Testis (tissue), 3 donors: ENCODE measurements around the gene TMOD3. TPM values are rescaled to one million over a fixed set of nuclear protein-coding genes. Genes with fewer than 3 reads are reported as not detected.

Source experiments
- DNase-seq: peaks from one replicate; pipeline ENCODE4 v3.0.0-alpha.2; 2019
- H3K27ac ChIP-seq, 2 donors: fragments of 200-600 bp; sonication (generic); one replicate each; pipeline ENCODE4 v1.5.1; 2019
- H3K27me3 ChIP-seq: fragments of 200-600 bp; sonication (generic); one replicate; pipeline ENCODE4 v1.5.1; 2019
- H3K36me3 ChIP-seq: fragments of 200-600 bp; sonication (generic); one replicate; pipeline ENCODE4 v1.5.1; 2017; ENCODE audit warnings: low read depth; ENCODE audit errors: missing control alignments
- H3K4me1 ChIP-seq: fragments of 200-600 bp; sonication (generic); one replicate; pipeline ENCODE4 v1.5.1; 2019
- H3K4me3 ChIP-seq, 2 donors: fragments of 200-600 bp; sonication (generic); one replicate each; pipeline ENCODE4 v1.5.1; 2017 to 2019
- H3K9me3 ChIP-seq: fragments of 200-600 bp; sonication (generic); one replicate; pipeline ENCODE4 v1.5.1; 2017
- CTCF ChIP-seq, 3 experiments: fragments of 450-650 bp in 2 of 3; fragments of 200-600 bp in 1 of 3; sonication (generic) in 1 of 3; IDR thresholded peaks; one replicate each; pipeline ENCODE4 v1.5.1; 2016 to 2019; ENCODE audit warnings: antibody characterized with exemption in 3 of 3, mild to moderate bottlenecking in 2 of 3, moderate library complexity in 1 of 3
- POLR2A ChIP-seq: fragments of 450-650 bp; IDR thresholded peaks from one replicate; pipeline ENCODE4 v1.6.1; 2017; ENCODE audit warnings: antibody characterized with exemption, mild to moderate bottlenecking, moderate library complexity
- WGBS, 2 donors: methylation state at CpG; one replicate each; pipeline ENCODE4 v1.1.5; 2018; 5-methylcytosine and 5-hydroxymethylcytosine counted together
- intact Hi-C: fragments of 100-400 bp; cut with DNase I; formaldehyde crosslinking; loops from one replicate; pipeline ENCODE4 v1.15.1; 2023; ENCODE audit warnings: low total_unique reads
- polyA plus RNA-seq: library from polyadenylated mRNA; stranded (reverse); fragments of 350-450 nt; fragmentation: Illumina TruSeq; extraction: RNeasy Lipid Tissue Mini Kit (QIAGEN cat#74804); gene quantifications from one replicate; pipeline ENCODE4 v1.2.3, GENCODE V29; 2014; ENCODE audit warnings: low read depth, low replicate concordance; ENCODE audit not compliant: insufficient read depth
- total RNA-seq, 2 donors: library from RNA; depleted of rRNA; stranded (reverse); fragments of >200 nt; gene quantifications; one replicate each; pipeline ENCODE4 v1.2.3, GENCODE V29; 2016

TMOD3 gene
- total and polyA plus RNA-seq, 3 donors from 2014 or later, result 15.6 to 21.2 (median 16.6) TPM

GRCh38 chr15:51931016-51931415 lies 101.6 kb downstream of the TMOD3 start:
- H3K27me3 ChIP-seq, result no peaks in the 10 kb centered on the region
- H3K9me3 ChIP-seq, result no peaks in the 10 kb centered on the region
- WGBS, 2 donors, result 97% methylated on average over 3 of the region's 3 CpGs
- intact Hi-C loops, result no loop called here
- no peak for TF ChIP-seq POLR2A
- TF ChIP-seq CTCF (IDR thresholded peaks at IDR 0.05), result no peak
- no peaks in the 10 kb centered on the region for H3K4me1 ChIP-seq
- H3K4me3 ChIP-seq, result no peak overlapping the region
- no peaks in the 10 kb centered on the region for H3K36me3 ChIP-seq
- DNase-seq, result no peak
- no peak overlapping the region for H3K27ac ChIP-seq

- intact Hi-C loops, result no loop called here
- H3K27me3 ChIP-seq, result no peaks in the 10 kb centered on the region
- H3K9me3 ChIP-seq, result no peaks in the 10 kb centered on the region
- no peak overlapping the region for H3K4me3 ChIP-seq
- no peaks in the 10 kb centered on the region for H3K36me3 ChIP-seq
- H3K27ac ChIP-seq, result no peak overlapping the region
- no peak for TF ChIP-seq CTCF (IDR thresholded peaks at IDR 0.05)
- no peak for TF ChIP-seq POLR2A
- 91 to 92% methylated on average over 4 of the region's 4 CpGs for WGBS, 2 donors
- H3K4me1 ChIP-seq, result no peaks in the 10 kb centered on the region
- no peak for DNase-seq
These were observed 102.2 kb downstream of the TMOD3 start for GRCh38 chr15:51931638-51932037.

GRCh38 chr15:51932161-51932560 lies 102.7 kb downstream of the TMOD3 start:
- H3K36me3 ChIP-seq, result no peaks in the 10 kb centered on the region
- WGBS, 2 donors, result 63 to 69% methylated on average over 1 of the region's 1 CpG
- no peak for TF ChIP-seq CTCF (IDR thresholded peaks at IDR 0.05)
- no peak for TF ChIP-seq POLR2A
- no peak overlapping the region for H3K27ac ChIP-seq
- no peaks in the 10 kb centered on the region for H3K4me1 ChIP-seq
- H3K4me3 ChIP-seq, result no peak overlapping the region
- DNase-seq, result no peak
- H3K9me3 ChIP-seq, result no peaks in the 10 kb centered on the region
- intact Hi-C loops, result no loop called here
- no peaks in the 10 kb centered on the region for H3K27me3 ChIP-seq

- no peak for DNase-seq
- Histone ChIP-seq H3K9me3 (no peaks in the 10 kb centered on the region), H3K4me3 (no peak overlapping the region), H3K4me1 (peaks cover 3% of the 10 kb centered on the region), H3K27ac (no peak overlapping the region), H3K27me3 (no peaks in the 10 kb centered on the region), H3K36me3 (no peaks in the 10 kb centered on the region)
- TF ChIP-seq CTCF (IDR thresholded peaks at IDR 0.05), result no peak
- TF ChIP-seq POLR2A, result no peak
- intact Hi-C loops, result no loop called here
- WGBS, 2 donors, result 80 to 85% methylated on average over 5 of the region's 5 CpGs
These were observed 106.1 kb downstream of the TMOD3 start for GRCh38 chr15:51935466-51936104.

GRCh38 chr15:51936105-51936478 lies 106.6 kb downstream of the TMOD3 start:
- DNase-seq, result no peak
- 86 to 97% methylated on average over 2 of the region's 2 CpGs for WGBS, 2 donors
- TF ChIP-seq POLR2A, result no peak
- no peak for TF ChIP-seq CTCF (IDR thresholded peaks at IDR 0.05)
- Histone ChIP-seq H3K4me3 (no peak overlapping the region), H3K4me1 (peaks cover 3% of the 10 kb centered on the region), H3K27me3 (no peaks in the 10 kb centered on the region), H3K27ac (no peak overlapping the region), H3K36me3 (no peaks in the 10 kb centered on the region), H3K9me3 (no peaks in the 10 kb centered on the region)
- intact Hi-C loops, result no loop called here
